ENCODE data around the gene MEMO1.
"Not testable (repeated sequence)": the region's sequence is repeated elsewhere in the genome, so short reads cannot be mapped to it uniquely, and the experiment has no call there.

The MEMO1 gene

DNA sequence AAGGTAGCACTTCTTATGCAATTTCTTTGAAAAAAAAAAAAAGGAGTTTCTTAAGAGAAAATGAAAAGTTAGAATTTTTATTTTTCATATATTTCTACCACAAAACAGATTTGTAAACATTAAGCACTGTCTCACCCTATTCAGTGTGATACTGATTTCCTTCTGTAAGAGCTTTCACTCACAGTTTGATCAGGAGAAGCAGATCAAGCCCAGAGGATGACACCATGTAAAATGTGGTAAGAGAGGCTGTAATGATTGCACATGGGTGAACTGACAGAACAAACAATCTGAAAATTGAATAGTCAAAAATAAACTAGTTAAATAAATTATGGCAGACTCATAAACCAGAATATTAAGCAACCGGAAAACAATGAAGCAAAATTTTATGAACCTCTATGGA is 54.5 kb downstream of the MEMO1 start:
- DNase-seq, result no peak

DNA sequence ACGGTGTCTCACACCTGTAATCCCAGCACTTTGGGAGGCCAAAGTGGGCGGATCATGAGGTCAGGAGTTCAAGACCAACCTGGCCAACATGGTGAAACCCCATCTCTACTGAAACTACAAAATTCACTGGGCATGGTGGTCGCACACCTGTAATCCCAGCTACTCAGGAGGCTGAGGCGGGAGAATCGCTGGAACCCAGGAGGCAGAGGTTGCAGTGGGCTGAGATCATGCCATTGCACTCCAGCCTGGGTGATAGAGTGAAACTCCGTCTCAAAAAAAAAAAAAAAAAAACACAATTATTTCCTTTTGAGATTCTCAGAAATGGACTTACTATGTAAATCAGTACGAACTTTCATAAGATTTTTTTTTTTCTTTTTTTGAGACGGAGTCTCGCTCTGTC is 57.7 kb downstream of the MEMO1 start:
- not testable (repeated sequence) for DNase-seq

DNA sequence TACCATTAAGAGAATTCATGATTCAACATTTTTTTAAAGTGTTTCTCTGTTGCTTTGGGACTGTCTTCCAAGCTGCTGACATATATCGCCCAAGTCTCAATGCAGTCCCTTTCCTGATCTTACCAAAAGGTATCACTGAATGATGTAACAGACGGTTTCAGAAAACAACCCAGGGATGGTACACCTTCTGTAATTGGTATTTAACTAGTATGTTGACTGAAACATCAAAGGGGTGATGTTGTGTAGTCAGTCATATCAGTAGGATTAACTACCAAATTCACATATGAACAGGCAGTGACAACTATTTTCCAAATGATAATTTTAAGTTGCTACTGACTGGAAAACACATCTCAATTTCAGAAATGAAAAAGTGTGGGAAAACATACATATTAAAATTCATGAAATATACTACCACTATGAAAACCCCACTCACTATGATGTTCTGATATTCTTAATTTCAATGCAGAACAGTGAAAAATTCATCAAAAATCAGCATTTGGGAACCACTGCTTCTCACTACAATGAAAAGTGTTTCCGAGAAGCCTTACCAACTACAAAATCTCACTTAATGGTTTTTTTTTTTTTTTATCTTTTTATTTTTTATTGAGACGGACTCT is 59.8 kb downstream of the MEMO1 start:
- no peak for DNase-seq

DNA sequence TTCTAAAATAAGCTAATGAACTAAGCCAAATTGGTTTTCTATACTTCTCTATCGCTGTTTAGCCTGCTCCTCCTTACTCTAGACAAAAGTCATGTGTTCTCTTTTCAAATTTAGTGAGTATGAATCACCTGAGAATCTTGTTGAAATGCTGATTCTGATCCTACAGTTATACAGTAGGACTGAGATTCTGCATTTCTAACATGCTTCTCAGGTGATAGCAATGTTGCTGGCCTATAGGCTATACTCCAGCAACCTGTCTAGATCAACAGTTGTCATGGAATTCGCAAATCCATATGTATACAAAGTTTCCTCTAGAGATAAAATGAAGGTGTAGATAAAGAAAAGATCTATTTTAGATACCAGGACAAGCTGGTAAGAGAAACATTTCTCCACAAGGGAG is 62.9 kb downstream of the MEMO1 start:
- no peak for DNase-seq

DNA sequence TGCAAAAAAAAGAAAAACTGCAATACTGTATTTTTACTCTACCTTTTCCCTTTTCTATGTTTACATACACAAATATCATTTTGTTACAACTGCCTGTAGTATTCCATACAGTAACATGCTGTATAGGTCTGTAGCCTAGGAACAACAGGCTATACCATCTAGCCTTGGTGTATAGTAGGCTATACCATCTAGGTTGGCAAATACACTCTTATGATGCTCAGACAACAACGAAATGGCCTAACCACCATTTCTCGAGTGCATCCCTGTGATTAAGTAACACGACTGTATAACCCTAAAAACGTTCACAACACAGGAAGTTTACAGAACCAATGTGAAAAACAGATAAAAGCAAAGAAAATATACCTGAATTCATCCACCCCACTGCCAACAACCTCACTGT is 64.0 kb downstream of the MEMO1 start:
- no peak for DNase-seq

DNA sequence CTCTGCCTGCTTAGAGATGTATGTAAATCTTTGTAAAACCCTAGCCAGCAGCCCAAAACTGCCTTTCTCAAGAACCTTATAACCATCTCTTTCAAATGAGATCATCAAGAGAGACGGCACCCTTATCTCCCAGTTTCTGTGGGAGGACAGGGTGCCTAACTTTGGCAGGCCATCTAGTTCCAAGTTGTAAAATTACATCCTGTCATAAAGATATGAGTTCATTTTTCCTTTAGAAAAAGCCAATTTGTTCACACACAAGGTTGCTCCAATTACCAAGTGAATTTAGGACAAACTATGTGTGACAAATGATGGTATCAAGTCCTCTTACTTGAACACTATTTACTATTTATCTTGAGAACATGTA is 65.3 kb downstream of the MEMO1 start:
- DNase-seq, result peak; percentile 3

DNA sequence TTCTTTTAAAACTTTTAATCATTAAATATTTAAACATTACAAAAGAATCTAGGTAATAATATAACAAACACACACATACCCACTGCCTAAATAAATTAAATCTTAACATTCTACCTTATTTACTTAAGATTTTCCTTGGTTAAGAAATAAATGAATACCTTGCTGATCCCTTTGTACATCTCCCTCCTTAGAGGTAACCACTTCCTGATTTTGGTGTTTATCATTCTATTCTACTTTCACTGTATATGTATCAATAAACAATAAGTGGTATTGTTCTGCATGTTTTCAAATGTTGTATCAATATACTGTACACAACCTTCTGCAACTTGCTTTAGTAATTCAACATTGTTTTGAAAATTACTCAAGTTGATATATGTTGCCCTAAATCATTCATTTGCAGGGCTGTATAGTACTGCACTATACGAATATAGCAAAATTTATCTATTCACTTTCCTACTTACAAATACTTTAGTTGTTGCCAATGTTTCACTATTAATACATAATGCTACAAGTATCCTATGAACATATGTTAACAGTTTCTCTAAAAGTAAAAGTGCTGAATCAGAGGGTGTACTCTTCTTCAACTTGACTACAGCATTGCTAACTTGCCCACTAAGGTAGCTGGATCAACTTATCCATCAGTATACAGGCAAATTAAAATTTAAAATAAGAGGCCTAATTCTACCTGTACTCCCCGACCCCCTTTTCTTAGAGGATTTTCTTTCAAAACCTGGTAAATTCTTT is 65.8 kb downstream of the MEMO1 start:
- DNase-seq, result no peak

DNA sequence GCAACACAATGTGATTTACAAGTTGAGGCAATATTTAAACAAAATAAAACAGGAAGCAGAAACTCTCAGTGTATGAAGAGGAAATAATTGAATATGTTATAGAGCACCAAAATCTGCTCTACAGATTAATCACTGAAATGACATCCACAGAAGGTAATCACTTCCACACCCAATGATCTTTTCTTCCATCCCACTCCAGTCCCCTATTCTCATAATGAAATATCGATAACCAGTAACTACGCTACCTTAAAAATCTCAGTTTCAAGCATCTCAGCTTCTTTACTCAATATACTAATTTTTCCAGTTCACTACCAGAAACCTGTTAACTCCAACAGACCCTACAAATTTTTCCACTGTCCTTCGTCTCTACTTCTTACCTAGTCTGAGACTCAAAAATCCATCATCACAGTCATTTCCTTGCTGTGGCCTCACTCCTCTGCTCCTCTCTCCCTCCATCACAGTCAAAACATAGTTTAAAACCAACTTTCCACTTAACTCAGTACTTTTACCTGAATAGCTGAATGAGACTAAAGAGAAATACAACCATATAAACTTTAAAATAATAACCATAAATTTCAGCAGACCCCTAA is 67.1 kb downstream of the MEMO1 start:
- DNase-seq, result no peak

DNA sequence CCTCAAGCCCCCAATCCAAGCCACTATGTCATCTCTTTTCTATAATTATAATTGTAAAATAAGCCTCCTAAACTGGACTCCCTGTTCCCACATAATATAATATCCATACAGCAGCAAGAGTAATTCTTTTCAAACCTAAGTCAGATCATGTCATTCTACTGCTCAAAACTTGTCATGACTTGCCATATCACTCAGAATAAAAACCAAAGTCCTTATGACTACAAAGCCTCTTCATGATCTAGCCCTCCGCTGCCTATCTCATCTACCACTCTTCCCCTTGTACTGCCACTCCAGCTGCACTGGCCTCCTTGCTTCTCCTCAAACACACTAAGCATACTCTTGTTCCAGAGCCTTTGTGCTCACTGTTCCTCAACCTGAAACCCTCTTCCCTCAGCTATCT is 69.9 kb downstream of the MEMO1 start:
- no peak for DNase-seq

DNA sequence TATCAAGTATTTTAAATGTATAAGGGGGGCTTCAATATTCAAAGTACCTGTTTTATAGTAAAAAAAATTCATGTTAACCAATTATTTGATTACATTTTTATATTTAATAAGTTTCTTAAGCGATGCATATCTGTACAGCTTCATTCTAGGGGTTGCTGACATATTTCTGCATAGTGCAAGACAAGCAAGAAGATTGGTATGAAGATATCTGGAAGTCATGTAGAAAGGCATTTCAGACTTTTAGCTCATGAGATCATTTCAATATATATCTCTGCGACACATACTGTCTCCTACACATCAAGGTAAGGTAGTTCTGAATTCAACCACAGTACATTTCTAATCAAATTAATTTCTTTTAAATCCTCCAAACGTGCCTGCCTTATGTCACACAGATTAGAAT is 73.1 kb downstream of the MEMO1 start:
- DNase-seq, result peak; percentile 52

DNA sequence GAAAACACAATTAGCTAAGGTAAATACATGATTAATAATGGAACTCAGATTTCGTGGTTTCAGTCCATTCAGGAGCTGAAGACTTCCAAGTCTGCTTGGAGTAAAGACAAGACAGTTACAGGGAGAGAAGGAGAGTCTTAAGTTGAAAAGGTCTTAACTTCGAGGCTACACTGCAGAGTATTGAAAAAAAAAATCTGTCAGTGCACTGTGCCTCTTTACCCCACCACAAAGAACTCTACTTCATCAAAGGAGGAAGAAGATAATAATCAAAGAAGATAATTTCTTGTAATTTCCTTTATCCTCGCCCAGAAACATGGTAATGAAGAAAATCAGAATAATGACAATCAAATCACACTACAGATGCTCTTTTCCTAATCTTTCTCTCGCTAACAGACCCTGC is 75.4 kb downstream of the MEMO1 start:
- no peak for DNase-seq

DNA sequence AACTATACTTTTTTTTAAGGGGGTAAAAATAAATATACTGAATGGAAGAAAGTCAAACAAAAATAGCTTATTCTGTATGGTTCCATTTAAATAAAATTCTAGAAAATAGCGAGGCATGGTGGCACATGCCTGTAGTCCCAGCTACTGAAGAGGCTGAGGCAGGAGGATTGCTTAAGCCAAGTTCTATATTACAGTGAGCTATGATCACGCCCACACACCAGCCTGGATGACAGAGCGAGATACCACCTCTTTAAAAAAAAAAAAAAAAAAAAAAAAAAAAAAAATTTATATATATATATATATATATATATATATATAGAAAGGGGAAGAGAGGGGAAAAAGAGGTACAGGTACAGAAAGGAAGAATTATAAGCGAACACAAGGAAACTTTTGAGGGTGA is 77.7 kb downstream of the MEMO1 start:
- DNase-seq, result no peak

DNA sequence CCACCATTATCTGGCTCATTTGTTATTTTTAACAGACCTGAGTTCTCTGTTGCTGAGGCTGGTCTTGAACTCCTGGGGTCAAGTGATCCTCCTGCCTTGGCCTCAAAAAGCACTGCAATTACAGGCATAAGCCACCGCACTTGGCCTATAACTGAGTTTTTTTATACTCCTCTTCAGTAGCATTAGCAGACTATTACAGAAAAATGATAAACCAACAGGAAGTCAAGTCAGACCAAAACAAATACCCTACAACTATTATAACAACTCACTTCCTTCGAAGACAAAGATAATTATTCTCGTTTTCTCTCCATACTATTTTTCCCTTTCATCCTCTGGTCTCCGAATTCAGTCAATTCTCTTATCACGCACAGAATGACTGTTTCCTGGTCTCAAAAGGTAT is 78.2 kb downstream of the MEMO1 start:
- no peak for DNase-seq

DNA sequence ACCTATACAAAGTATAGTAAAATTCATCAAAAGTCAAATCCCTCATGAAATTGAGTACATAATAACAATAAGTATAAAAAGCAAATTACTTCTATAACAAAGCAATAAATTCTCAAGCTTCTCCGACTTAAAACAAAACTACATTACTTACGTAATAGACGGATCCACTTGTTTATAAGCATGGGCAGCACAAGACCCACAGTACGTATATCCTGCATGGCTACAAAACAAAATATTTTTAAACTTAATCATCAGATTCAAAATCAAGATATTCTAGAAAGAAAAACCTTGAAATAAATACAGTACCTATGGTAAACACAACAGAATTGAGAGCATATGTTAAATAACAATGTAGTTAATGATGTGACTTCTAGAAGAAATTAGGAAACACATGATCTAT is 78.9 kb downstream of the MEMO1 start:
- no peak for DNase-seq

DNA sequence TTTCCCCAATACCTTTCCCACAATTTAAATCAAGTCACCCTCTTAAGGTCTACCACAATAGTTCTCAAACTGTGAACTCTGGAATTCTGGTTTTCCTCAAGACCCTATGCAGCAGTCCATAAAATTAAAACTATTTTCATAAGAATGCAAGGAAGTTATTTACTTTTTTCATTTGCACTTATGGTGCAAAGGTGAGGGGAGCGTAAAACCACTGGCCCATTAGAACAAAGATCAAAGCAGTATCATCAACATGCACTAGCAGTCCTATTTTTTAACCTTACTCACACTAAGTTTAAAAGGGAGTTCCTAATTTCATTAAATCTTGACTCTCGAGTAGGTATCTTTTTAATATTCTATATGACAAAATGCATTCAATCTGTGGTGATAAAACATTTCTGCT is 85.3 kb downstream of the MEMO1 start:
- DNase-seq, result no peak

DNA sequence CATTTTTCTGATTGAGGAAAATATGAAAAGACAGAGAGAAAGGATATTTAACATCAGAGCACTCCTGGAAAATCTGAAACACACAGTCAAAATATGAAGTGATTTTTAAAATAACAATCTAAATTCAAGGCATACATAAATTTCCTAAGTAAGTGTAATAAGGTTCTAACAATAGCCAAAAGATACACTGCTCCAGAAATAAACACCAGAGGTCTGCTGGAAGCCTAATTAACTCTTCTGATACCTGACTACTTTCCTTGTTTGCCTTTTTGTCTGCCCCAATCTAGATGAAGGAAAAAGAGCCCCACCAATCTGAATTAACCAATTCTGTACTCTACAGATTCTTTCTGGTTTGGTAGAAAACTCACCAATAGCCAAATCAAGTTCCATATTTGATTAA is 87.1 kb downstream of the MEMO1 start:
- no peak for DNase-seq

DNA sequence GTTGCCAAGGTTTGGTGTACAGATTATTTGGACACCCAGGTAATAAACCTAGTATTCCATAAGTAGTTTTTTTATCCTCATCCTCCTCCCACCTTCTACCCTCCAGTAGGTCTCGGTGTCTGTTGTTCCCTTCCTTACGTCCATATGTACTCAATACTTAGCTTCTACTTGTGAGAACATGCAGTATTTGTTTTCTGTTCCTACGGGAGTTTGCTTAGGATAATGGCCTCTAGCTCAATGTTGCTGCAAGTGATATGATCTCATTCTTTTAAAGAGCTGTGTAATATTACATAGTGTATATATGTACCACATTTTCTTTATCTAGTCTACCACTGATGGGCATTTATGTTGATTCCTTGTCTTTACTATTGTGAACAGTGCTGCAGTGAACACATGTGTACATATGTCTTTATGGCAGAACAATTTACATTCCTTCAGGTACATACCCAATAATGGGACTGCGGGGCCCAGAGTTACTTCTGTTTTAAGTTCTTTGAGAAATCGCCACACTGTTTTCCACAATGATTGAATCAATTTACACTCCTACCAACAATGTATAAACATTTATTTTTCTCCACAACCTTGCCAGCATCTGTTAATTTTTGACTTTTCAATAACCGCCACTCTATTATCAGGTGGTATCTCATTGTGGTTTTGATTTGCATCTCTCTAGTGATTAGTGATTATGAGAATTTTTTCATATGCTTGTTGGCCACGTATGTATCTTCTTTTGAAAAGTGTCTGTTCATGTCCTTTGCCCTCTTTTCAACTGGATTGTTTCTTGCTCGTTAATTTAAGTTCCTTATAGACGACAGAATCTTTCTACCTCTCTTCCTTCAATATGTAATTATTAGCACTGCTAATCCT is 88.0 kb downstream of the MEMO1 start:
- DNase-seq, result no peak

DNA sequence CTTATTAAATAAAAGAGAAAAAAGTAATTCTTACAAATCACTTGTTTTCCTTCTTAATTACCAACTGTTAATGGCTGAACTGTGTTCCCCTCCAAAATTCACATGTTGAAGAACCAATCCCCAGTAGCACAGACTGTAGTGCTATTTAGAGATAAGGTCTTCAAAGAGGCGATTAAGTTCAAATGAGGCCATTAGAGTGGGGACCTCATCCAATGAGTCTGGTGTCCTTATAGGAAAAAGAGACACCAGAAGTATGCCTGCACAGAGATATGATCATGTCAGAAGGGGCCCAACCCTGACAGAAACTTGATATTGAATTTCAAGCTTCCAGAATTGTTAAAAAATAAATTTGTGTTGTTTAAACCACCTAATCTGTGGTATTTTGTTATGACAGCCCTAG is 89.8 kb downstream of the MEMO1 start:
- DNase-seq, result no peak

DNA sequence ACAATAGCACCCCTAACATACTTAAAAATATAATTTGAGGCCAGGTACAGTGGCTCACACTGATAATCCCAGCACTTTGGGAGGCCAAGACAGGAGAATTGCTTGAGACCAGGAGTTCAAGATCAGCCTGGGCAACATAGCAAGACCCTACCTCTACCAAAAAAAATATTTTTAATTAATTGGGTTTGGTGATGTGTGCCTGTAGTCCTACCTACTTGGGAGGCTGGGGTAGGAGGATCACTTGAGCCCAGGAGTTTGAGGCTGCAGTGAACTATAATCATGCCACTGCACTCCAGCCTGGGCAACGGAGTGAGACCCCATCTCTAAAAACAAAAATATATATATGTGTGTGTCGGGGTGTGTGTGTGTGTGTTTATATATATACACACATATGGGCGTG is 91.3 kb downstream of the MEMO1 start:
- no peak for DNase-seq

DNA sequence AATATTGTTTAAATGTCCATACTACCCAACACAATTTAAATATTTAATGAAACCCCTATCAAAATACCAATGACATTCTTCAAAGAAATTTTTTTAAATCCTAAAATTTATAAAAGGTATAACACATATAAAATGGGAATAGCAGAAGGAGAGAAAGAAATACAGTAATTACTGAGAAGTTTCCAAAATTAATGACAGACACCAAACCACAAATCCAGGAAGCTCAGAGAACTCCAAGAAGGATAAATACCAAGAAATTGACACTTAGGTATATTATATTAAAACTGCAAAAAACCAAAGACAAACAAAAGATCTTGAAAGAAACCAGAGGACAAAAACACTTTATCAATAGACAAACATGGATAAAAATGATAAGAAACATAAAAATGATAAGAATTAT is 101.1 kb downstream of the MEMO1 start:
- DNase-seq, result no peak

DNA sequence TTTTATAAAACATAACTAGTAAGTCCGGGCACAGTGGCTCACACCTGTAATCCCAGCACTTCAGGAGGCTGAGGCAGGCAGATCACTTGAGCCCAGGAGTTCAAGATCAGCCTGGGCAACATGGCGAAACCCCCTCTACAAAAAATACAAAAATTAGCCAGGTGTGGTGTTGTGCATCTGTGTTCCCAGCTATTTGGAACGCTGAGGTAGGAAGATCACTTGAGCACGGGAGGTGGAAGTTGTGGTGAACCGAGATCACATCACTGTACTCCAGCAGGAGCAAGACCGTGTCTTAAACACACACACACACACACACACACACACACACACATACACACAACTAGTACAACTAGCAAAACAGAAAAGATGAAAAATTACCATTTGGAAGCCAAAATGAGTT is 103.3 kb downstream of the MEMO1 start:
- DNase-seq, result not testable (repeated sequence)

DNA sequence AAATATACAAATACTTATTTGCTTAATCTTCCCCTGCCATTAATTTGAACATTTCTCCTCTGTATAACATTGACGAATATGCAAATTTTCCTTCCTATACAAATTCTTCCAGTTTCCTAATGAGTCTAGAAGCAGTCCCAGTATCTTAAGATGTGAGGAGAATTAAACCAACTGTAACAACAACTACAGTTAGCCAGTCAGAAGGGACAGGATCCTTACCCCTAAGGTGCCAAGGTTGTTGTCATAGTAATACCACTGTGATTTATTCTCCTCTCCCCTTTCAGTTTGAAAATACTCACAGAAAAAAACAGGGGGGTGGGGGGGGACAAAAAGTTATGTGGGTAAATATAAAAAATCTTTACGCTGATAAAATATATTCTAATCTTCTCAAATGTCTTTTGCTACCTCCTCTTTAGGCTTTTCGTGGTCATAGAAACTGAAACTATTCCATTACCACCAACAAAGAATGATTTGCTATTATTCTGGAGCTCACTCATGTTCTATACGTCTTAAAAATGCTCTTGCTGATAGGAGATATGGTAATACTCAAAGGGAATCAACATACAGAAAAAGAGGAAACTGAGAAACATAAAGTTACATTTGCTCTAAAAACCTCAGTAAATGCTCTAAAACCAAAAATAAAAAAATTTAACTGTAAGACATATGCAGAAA is 107.6 kb downstream of the MEMO1 start:
- DNase-seq, result no peak

DNA sequence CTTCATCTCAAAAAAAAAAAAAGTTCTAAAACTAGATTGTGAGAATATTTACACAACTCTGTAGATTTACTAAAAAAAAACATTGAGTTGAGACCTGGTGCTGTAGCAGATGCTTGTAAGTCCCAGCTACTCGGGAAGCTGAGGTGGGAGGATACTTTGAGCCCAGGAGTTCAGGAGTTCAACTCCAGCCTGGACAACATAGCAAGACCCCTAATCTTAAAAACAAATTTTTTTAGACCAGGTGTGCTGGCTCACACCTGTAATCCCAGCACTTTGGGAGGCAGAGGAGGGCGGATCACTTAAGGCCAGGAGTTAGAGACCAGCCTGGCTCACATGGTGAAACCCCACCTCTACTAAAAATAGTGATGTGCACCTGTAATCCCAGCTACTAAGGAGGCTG is 108.9 kb downstream of the MEMO1 start:
- no peak for DNase-seq

Measured in fibroblast of skin of right biceps (primary cell).